Measurements from ENCODE around the gene PIK3C2G. TPM values are rescaled to one million over a fixed set of nuclear protein-coding genes. Genes with fewer than 3 reads are reported as not detected.

The PIK3C2G gene
- total RNA-seq, 1 experiment from 2014 or later, result not detected

DNA sequence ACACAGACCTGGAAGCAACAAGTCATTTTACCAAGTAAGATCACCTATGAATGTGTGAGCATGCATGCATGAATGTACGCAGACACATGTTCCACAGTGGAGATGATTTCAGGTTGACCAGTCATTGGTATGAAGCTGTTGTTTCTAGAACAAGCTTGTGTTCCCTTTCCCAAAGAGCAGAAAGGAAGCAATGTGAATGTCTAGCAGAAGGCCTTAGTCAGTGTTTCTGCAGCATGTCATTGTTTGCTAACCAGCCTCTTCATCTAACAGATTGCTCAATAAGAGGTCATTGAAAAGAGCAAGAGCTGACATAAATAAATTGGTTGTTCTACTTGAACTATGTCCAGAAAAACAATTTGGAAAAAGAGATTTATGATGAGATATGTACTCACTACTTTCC is 285.1 kb downstream of the PIK3C2G start:
- H3K23me2 ChIP-seq (ENCODE audit: insufficient read length, low read depth, low read length, poor library complexity, severe bottlenecking), result no peaks in the 10 kb centered on the region
- no peak overlapping the region for H3K14ac ChIP-seq (ENCODE audit: insufficient read depth, low read length)
- H3K4me3 Mint-ChIP-seq, result no peak overlapping the region
- no peak overlapping the region for H2AK5ac ChIP-seq (ENCODE audit: insufficient read length, low read length)
- H3K79me1 ChIP-seq (ENCODE audit: insufficient read depth, low read depth, low read length, poor library complexity, severe bottlenecking), result no peaks in the 10 kb centered on the region
- no peak overlapping the region for H2AFZ ChIP-seq (ENCODE audit: low read length)
- no peak for DNase-seq
- H2BK12ac ChIP-seq (ENCODE audit: insufficient read length, low read depth, low read length), result no peak overlapping the region
- H2BK5ac ChIP-seq (ENCODE audit: insufficient read length, low read length), result no peak overlapping the region
- no peak overlapping the region for H3K27ac Mint-ChIP-seq
- H4K20me1 ChIP-seq (ENCODE audit: control insufficient read depth, insufficient read depth, insufficient read length), result no peaks in the 10 kb centered on the region
- TF ChIP-seq, protein P1, sequence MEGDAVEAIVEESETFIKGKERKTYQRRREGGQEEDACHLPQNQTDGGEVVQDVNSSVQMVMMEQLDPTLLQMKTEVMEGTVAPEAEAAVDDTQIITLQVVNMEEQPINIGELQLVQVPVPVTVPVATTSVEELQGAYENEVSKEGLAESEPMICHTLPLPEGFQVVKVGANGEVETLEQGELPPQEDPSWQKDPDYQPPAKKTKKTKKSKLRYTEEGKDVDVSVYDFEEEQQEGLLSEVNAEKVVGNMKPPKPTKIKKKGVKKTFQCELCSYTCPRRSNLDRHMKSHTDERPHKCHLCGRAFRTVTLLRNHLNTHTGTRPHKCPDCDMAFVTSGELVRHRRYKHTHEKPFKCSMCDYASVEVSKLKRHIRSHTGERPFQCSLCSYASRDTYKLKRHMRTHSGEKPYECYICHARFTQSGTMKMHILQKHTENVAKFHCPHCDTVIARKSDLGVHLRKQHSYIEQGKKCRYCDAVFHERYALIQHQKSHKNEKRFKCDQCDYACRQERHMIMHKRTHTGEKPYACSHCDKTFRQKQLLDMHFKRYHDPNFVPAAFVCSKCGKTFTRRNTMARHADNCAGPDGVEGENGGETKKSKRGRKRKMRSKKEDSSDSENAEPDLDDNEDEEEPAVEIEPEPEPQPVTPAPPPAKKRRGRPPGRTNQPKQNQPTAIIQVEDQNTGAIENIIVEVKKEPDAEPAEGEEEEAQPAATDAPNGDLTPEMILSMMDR (conservative IDR thresholded peaks at IDR 0.05), result no peak
- H3K56ac ChIP-seq (ENCODE audit: insufficient read length, low read depth, low read length), result no peak overlapping the region
- H3K23ac ChIP-seq (ENCODE audit: insufficient read length, low read depth, low read length), result no peak overlapping the region
- no peak overlapping the region for H3K4ac ChIP-seq (ENCODE audit: low read depth, low read length)
- H3K36me3 Mint-ChIP-seq (ENCODE audit: insufficient read depth in 1 of 3, low read depth in 3 of 3), result no peaks in the 10 kb centered on the region; a peak in 1 of 7 replicates
- H3K4me1 ChIP-seq (ENCODE audit: insufficient read depth, low read length), result no peaks in the 10 kb centered on the region
- H3K4me2 ChIP-seq (ENCODE audit: insufficient read depth, insufficient read length, low read length), result no peak overlapping the region
- H3K9me3 ChIP-seq (ENCODE audit: control insufficient read depth, low read depth, low read length), result no peaks in the 10 kb centered on the region
- no peak overlapping the region for H4K5ac ChIP-seq (ENCODE audit: insufficient read length, low read depth, low read length)
- H2BK120ac ChIP-seq (ENCODE audit: low read depth, low read length, poor library complexity, severe bottlenecking), result no peak overlapping the region
- H3T11ph ChIP-seq (ENCODE audit: low read length), result no peak overlapping the region
- WGBS (ENCODE audit: extremely low coverage, insufficient read length, low lambda C conversion rate), result no CpG with 5 or more reads among the region's 1 CpG
- H3K9me3 Mint-ChIP-seq, result no peaks in the 10 kb centered on the region
- H4K8ac ChIP-seq (replicated peaks; ENCODE audit: insufficient read length, low read depth, low read length), result no peak overlapping the region
- H3K79me2 ChIP-seq (ENCODE audit: insufficient read depth, low read length), result no peaks in the 10 kb centered on the region
- H3K27me3 ChIP-seq (ENCODE audit: insufficient read depth, low read length), result no peaks in the 10 kb centered on the region
- H2BK20ac ChIP-seq (ENCODE audit: low read depth, low read length, poor library complexity, severe bottlenecking), result no peak overlapping the region
- H3K27ac ChIP-seq (ENCODE audit: insufficient read length, low read depth, low read length), result no peak overlapping the region
- no peak overlapping the region for H3K9ac ChIP-seq (ENCODE audit: extremely low read depth, insufficient read length, low read length)
- no peak overlapping the region for H2BK15ac ChIP-seq (ENCODE audit: low read depth, low read length)
- H3K4me1 Mint-ChIP-seq, result peaks cover 8 to 9% of the 10 kb centered on the region in 2 experiments
- no peak overlapping the region for H3K18ac ChIP-seq (ENCODE audit: insufficient read length, low read depth, low read length)
- no peaks in the 10 kb centered on the region; the same call in 1 of the 2 replicates for H3K27me3 Mint-ChIP-seq (ENCODE audit: low read depth)
- H4K91ac ChIP-seq (ENCODE audit: insufficient read length, low read depth, low read length), result no peak overlapping the region
